HK-2 (cell line): ENCODE measurements around the gene CDH9.
"Not testable (repeated sequence)": the region's sequence is repeated elsewhere in the genome, so short reads cannot be mapped to it uniquely, and the experiment has no call there.

ENCODE experiments used
- DNase-seq: peaks from one replicate; pipeline ENCODE4 v3.0.0-alpha.2; 2018; ENCODE audit not compliant: unreplicated experiment

CDH9 gene

GRCh38 chr5:26955161-26955560, 83.2 kb downstream of the CDH9 start:
- no peak for DNase-seq

DNA sequence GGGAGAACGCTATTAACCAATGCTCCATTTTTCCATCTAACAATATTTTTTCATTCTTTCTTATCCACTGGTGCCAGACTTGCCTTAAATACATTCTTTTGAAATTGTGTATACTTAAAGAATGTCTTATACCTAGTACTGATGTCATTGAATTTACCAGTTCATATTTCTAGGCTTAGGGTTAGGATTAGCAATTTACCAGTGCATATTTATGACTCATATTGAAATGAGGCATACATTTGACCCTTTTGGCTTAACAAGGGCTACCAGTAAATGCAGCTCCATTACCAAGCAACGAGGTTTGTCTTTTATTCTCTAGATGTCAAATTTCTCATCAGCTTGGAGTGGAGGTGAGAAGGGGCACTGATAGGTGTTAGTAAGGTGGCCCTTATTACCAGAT, 89.5 kb downstream of the CDH9 start:
- DNase-seq = no peak

GRCh38 chr5:26945901-26946300, 92.5 kb downstream of the CDH9 start:
- DNase-seq = no peak

DNA sequence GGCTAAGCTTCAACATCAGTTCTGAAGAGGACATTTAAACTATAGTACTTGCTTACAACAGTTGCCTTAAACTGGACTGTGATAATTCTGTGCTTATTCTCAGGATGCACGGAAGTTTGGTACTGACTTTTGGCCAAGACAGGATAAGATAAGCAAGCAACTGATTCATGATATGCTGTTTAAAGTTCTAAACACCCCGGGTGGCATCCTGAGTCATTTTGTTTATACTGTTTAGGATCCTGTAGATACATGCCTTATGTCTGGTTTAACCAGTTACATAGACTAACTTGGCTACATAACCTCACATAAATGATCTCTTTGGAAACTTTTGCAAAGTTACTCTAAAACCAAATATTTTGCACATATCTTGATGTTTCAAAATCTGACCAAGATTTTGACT, 95.9 kb downstream of the CDH9 start:
- DNase-seq = no peak

DNA sequence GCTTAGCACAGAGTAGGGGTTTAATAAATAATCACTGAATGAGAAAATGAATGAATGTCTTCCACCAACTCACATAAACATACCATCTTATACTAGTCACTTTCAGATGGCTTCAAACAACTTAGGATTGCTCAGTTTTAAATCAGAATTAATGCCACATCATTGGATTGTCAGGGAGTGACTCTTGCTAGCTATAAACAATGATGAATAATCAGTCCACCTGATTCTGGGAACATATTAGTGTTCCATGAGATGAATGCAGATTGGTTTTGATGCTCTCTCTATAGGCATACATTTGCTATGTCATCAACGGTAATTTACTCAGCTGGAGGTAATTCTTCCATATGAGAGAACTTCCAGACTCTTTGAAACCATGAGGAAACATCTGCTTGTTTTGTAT, 97.4 kb downstream of the CDH9 start:
- no peak for DNase-seq

GRCh38 chr5:26932238-26932637, 106.1 kb downstream of the CDH9 start:
- DNase-seq = no peak

- DNase-seq = no peak
These were observed 116.9 kb downstream of the CDH9 start for GRCh38 chr5:26921439-26921838.

DNA sequence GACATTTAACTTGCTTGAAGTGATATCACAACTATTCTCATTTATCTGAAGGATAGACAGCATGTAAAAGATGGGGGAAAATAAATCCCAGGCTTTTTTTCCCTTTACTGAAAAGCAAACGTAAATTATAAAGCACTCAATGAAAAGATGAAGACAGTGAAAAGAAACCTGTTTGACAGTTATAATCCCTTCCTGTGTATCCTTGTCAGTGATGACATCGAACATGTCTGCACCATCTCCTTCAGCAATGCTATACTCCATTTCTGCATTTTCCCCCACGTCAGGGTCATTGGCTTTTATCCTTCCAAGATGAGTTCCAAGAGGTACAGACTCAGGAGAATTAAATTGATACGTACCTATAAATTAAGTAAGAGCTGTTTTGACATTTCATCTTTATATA, 134.9 kb downstream of the CDH9 start:
- no peak for DNase-seq

DNA sequence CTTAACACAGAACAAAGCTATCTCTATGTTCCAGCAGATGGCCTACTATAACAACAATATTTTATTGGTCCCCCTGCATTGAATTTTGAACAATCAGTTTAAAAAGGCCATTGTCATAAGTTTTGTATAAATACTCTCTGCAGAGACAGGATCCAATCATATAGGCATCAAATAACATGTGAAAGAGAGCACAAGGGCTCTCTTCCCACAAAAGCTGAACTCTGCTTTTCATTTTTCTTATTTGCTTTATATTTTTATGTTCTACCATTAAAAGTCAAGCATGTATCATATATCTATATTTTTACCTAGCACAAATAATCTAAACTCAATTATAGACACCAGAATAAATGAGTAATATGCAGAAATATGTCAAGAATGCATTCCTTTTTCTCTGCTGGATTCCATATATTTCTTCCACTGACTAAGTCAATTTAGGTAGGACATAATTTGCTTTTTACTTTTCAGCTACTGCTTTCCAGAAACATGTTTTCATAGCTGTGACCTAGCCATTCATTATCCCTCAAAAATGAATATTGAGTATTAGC, 143.6 kb downstream of the CDH9 start:
- DNase-seq = no peak

DNA sequence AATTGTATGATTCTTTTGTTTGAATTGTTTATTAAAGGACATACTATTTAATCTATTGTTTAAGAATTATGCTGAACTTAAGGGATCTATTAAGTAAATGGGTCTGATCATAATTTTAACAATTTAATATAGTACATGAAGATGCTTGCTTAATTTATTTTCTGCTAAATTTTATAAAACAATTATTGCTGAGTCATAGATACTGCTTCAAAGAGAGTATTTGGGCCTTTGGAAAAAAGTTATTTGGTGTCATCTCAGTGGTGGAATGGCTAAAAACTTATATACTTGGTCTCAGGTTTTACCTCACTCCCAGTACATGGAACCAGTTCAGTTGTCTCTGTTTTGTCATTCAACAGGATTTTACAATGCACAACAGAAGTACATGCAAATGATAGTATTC, 145.3 kb downstream of the CDH9 start:
- no peak for DNase-seq

DNA sequence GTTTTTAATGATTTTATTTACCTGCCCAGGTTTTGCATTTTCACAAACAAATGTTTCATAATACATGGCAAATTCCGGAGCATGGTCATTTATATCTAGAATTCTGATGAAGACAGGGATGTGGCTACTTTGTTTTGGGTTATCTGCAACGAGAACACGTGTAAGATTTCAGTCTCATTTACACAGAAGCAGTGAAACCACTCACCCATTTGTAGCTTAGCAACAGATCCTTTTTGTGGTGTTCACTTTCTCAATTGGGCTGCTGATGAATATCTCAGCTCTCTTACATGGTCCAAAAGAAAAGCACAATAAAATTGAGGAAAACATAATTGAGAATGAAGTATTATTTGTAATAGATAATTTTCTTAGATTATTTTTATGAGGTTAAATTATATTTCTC, 148.6 kb downstream of the CDH9 start:
- DNase-seq = no peak

DNA sequence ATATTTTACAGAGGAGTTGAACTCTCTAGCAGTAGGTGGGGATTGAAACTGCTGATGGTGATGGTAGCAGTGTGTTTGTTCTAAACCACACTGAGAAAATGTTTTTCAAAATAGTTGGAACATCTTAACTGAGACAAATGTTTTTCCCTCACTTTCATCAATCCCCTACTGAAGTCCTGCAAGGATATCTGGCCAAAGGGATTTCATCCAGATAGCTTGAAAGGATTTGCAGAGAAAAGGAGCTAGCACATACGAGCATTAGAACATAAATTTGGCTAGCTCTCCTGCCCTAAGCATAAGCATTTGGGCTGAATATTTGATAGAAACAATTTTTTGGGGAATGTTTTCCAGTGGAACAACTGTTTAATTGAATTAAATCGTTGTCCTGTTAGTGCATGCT, 153.9 kb downstream of the CDH9 start:
- DNase-seq = no peak

GRCh38 chr5:26883375-26883774, 155.0 kb downstream of the CDH9 start:
- no peak for DNase-seq

DNA sequence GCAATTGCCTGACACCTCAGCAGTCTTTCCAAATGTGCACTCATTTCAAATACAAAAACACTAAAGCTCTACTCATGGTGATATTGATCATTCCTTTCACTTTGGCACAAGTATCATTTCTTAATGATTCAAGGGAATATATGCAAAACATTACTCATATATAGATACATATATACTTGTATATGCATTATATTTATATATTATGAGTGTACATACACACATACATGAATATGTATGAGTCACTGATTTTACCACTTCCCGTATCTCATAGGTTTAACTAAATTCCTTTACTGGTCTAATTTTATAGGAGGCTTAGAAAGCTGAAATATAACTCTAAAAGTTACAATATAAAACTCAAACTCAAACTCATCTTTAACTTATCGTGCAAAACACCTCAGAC, 156.5 kb downstream of the CDH9 start:
- no peak for DNase-seq

DNA sequence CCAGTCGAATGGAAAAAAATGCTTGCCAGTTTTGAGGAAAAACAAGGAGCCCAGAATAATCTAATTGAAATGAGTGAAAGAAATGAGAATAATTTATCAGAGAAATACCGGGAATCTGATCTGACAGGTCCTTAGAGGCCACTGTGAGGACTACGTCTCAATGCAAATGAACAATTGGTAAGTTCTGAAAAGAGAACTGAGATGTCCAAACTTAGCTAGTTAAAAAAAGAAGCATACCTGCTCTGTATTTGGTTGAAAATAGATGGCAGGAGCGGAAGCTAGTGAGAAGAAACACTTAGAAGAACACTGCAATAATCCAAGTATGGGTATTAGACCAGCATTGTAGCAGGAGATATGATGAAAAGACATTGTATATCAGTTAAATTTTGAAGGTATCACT, 161.2 kb downstream of the CDH9 start:
- no peak for DNase-seq

- no peak for DNase-seq
These were observed 166.0 kb downstream of the CDH9 start for GRCh38 chr5:26872337-26872736.

GRCh38 chr5:26869781-26870180, 168.6 kb downstream of the CDH9 start:
- no peak for DNase-seq

- DNase-seq = no peak
These were observed 169.9 kb downstream of the CDH9 start for GRCh38 chr5:26868504-26868903.

GRCh38 chr5:26864061-26864460, 174.3 kb downstream of the CDH9 start:
- DNase-seq = no peak

- no peak for DNase-seq
These were observed 182.1 kb downstream of the CDH9 start for GRCh38 chr5:26856238-26856637.

GRCh38 chr5:26852450-26852849, 185.9 kb downstream of the CDH9 start:
- not testable (repeated sequence) for DNase-seq

DNA sequence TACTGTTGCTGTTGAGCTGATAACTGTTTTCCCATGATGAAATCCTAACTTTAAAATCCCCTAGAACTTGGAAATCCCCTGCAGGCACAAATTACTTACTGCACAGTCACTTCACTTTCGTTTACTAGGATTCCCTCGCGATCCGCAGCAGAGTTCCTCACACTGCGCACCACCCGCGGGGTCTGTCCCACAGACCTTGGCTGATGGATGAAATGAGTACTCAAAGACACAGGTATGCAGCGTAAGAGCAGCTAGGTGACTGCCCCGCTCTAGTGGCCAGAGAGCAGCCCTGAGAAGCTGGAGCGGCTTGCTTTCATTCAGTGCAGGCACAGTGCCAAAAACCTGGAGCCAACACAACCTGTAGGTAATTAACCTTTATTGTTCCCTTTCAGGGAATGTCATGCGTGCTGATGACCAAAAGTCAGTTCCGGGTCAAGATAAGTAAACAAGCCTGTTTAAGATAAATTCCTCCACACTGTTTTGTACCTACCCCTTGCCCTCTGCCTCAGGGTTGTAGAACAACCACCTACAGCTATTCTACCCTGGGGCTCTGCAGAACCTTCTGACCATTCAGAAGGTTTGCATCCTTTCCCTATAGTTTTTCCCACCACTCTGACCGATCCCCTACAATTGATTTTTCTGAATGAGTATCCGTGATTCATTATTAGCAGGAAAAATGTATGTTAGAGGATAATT, 191.2 kb downstream of the CDH9 start:
- DNase-seq = no peak

DNA sequence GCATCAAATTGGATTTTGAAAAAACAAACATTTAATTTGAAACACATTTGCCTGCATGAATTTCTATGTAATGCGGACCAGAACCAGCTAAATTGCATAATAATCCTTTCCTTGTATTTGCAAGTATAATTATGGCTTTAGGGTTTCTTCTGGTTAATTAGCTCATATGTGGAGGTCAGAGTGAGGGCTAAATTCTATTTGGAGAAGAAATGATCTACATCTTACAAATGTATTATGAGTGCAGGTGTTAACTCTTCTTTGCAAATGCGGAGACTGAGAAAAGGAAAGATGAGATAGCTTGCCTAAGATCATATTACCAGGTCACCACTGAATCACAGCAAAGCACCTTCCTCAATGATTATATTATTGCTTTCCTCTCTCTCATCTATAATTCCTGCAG, 194.7 kb downstream of the CDH9 start:
- DNase-seq = no peak

- DNase-seq = no peak
These were observed 204.8 kb downstream of the CDH9 start for GRCh38 chr5:26833596-26833995.
